ENCODE data around the gene DSN1.

Gene DSN1

DNA sequence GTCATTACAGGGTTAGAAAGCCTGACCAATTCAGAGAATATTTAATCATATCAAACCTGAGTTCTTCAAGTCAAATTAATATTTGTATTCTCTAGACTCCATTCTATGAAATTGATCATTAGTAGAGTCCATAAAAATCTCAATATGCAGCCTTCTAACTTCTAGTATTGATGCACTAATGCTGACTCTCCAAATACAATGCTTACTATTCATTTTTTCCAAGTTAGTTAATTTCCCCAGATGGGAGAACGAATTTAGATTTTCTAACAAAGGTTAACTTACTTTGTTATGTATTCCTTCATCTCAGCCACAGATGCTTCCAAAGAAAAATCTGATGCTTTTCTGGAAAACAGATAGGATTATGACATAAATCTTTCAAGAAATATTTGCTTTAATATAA lies 15.3 kb downstream of the DSN1 start:
- DNase-seq (ENCODE audit: low read depth in 3 of 3, low spot score in 1 of 3), result no peak

- DNase-seq (ENCODE audit: low read depth in 3 of 3, low spot score in 1 of 3), result no peak
Measured at GRCh38 chr20:36756496-36756895, 17.1 kb downstream of the DSN1 start.

DNA sequence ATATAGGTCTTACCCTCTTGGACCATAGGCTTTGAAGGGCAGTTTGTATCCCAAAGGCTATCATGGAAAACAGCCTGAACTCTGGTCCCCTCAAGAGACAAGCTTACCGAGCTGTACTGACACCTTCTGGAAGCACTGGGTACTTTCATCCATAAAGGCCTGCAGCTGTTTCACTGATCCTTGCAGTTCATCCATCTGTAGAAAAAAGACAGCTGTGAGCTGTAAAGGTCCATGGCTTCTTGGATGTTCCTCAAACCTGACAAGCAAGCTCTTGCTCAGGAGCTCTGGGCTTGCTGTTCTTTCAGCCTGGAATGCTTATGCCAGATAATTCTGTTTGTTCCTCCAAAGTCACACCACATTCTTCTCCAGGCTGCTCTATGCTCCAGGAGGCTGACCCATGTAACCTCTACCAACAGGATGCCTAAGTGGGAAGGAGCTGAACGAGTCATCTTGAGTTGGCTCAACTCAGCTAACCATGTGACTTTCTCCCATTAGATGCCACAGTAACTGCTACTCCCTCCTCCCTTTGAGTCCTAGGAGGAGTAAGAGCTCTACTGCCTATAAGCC lies 18.8 kb downstream of the DSN1 start:
- no peak for DNase-seq (ENCODE audit: low read depth in 3 of 3, low spot score in 1 of 3)

- no peak for DNase-seq (ENCODE audit: low read depth in 3 of 3, low spot score in 1 of 3)
Measured at GRCh38 chr20:36752582-36752981, 21.0 kb downstream of the DSN1 start.

DNA sequence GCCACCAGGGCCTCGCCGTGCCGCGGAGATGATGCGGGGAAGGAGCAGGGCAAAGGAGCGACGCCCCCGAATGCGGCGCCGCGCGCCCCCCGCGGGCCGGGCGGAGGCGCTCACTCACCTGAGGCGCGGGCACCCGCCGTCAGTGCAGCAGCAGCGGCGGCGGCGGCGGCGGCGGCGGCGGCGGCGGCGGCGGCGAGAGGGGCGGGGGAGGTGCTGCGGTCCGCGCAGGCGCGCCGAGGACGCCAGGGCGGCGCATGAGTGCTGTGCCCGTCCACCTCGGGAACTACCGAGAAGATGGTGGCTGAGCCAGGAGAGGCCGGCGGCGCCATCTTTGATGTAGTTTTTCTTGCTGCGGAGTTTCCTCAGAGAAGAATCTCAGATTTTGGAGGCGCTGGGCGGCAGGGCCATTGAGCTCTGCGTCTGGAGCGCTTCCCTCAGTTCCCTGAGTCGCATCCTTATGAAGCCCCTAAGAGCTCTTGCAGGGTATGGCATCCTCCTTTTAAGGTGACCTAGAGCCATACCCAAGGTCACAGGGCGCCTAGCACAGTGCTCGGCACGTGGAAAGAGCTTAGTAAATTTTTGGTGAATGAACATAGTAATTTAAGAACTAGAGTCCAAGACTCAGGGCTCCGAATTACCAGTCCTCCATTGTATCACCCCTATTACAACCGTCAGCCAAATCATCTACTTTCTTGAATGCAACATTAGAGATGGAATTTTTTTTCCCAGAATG lies 27.5 kb downstream of the DSN1 start, which contains the start of gene NDRG3:
Gene NDRG3, minus strand, starts transcription at position 164 of the 733 bp plus-strand sequence. CDS start 24,355 bp downstream, outside the sequence.
- peak; percentile 76 to 90 (median 79) for DNase-seq (ENCODE audit: low read depth in 3 of 3, low spot score in 1 of 3)

DNA sequence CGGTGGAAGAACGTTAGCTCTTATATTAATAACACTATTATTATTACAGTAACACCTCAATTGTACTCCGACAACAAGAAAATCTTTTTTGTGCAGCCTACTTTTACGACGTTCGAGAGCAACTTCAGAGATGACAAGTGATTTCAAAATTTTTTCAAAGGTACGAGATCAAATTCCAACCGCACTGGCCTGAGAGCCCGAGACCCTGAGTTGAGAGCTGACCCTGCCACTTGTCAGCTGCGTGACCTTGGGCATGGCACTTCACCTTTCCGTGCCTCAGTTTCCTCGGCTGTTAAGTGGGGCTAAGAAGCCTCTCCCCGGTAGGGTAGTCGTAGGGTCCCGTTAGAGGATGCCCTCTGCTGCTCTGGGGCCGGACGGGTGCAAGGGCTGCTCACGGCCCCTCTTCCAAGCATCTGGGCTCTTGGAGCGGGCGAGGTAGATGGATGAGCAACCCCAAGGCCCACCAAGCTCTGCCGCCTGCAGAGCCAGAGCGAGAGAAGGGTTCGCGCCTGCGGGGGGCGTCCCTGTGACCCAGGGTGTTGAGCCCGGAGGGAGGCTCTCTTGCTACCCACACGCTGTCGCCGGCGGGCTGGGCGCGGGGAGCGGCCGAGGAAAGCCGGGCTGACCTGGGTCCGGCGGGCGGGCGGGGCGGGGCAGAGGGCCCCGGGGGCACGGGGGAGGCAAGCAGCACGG lies 28.2 kb downstream of the DSN1 start:
- DNase-seq (ENCODE audit: low read depth in 3 of 3, low spot score in 1 of 3), result peak in 1 of 3 donors; percentile 16

GRCh38 chr20:36744764-36745191 lies 28.8 kb downstream of the DSN1 start:
- no peak for DNase-seq (ENCODE audit: low read depth in 3 of 3, low spot score in 1 of 3)

DNA sequence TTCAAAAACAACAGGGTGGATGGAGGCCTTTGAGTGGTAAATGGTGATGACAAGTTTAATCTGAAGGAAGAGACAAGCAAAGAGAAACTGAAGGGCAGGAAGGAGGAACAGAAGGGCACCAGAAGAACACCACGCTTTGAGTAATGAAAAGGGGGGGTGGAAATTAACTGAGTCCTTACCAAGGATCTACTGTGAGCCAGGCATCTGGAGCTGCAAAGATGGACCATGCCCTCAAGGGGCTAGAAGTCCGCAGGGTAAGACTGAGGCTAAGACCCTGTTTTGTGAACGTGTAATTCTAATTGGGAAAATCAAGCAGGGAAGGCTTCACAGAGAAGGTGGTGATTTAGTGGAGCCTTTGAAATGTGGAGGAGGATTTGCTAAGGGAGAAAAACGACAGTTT lies 29.3 kb downstream of the DSN1 start:
- no peak for DNase-seq (ENCODE audit: low read depth in 3 of 3, low spot score in 1 of 3)

GRCh38 chr20:36742558-36742957 lies 31.0 kb downstream of the DSN1 start:
- DNase-seq (ENCODE audit: low read depth in 3 of 3, low spot score in 1 of 3), result no peak

- no peak for DNase-seq (ENCODE audit: low read depth in 3 of 3, low spot score in 1 of 3)
Measured at GRCh38 chr20:36741072-36741471, 32.5 kb downstream of the DSN1 start.

GRCh38 chr20:36737183-36737499 lies 36.4 kb downstream of the DSN1 start:
- no peak for DNase-seq (ENCODE audit: low read depth in 3 of 3, low spot score in 1 of 3)

DNA sequence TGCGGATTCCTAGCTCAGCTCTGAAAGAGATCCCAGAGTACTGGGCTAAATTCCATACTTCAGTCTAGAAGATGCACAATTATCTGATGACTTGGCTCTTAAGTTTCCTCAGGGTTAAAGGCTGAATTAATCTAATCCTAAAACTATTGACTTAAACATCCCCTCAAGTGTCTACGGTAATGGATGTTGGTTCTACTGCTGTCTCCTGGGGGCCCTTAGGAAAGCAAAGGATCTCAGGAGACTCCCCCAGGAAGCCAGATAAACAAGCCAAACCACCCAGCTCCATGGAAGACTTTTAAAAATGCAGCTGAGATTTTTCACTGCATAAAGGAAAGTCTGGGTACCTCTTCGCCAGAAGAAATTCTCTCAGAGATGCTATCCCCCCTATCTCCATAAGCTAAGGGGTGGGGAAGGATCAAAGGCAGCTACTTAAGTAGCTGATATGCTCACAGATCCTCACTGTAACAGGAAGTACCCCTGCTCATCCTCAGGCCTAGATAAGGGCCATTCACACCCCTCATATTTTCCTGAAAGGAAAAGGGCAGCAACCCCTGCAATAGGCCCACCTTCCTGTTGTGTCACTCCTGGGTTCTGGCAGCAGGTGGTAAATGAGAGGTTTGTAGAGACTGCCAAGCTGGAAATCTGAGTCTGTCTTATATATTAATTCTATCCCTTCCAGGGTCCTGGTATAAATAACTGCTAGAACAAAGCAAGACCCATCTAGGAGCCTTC lies 36.9 kb downstream of the DSN1 start:
- DNase-seq (ENCODE audit: low read depth in 3 of 3, low spot score in 1 of 3), result no peak

GRCh38 chr20:36732456-36732855 lies 41.1 kb downstream of the DSN1 start:
- DNase-seq (ENCODE audit: low read depth in 3 of 3, low spot score in 1 of 3), result no peak

DNA sequence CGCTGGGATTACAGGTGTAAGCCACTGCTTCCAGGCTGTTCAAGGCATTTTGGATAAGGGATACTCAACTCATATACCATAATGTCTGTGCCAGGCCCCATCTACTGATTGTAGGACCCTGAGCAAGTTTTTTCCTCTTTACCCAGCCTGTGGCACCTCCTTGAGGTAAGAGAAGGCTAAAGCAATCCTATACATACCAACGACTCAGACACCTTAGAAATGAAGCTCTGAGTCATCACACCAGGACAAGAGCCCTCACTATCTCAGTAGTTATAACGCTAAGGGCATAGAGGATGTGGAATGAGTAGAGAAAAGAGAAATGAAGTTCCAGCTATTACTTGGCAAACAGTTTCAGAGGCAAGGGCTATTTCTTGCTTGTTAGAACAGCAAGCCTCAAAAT lies 44.6 kb downstream of the DSN1 start:
- DNase-seq (ENCODE audit: low read depth in 3 of 3, low spot score in 1 of 3), result no peak

DNA sequence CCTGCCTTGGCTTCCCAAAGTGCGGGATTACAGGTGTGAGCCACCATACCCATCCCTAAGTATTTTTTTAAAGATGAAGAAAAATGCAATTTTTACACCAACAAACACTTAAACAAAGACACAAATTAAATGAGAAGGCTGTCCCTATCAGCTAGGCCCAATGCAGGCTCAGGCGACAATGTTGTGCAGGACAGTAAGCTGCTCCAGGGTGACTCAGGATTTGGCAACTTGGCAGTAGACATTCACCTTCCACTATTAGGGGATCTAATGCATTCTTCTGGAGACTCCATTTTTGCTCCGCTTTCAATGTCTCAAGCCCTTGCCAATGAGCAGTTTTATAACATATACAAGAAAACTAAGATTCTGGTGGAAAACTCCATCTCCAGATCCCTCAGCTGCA lies 47.4 kb downstream of the DSN1 start:
- no peak for DNase-seq (ENCODE audit: low read depth in 3 of 3, low spot score in 1 of 3)

DNA sequence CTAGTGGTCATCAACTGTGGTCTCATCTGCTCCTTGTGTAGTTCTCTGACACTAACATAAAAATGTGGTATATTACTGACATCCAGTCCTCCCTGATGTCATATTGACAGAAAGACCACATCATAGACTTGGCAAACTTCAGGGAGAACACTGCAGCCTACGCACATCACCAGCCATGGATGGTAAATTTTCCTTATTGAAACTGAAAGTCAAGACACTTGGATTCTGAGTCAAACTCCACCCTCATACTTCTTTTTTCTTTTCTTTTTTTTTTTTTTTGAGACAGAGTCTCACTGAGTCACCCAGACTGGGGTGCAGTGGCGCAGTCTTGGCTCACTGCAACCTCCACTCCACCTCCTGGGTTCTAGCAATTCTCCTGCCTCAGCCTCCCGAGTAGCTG lies 53.1 kb downstream of the DSN1 start:
- DNase-seq (ENCODE audit: low read depth in 3 of 3, low spot score in 1 of 3), result no peak

DNA sequence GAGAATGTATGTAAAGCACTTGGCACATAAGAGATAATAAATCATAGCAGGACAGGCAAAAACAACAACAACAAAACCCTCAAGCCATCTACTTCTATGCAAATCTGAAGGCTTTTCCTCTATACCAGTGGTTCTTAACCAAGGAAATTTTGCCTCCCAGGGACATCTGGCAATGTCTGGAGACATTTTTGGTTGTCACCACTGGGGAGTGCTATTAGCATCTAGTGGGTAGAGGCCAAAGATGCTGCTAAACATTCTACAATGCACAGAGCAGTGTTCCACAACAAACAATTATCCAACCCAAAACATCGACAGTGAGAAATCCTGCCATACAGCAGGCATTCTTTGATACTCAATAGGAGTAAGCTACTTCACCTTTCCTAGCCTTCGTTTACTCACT lies 55.9 kb downstream of the DSN1 start:
- DNase-seq (ENCODE audit: low read depth in 3 of 3, low spot score in 1 of 3), result no peak

DNA sequence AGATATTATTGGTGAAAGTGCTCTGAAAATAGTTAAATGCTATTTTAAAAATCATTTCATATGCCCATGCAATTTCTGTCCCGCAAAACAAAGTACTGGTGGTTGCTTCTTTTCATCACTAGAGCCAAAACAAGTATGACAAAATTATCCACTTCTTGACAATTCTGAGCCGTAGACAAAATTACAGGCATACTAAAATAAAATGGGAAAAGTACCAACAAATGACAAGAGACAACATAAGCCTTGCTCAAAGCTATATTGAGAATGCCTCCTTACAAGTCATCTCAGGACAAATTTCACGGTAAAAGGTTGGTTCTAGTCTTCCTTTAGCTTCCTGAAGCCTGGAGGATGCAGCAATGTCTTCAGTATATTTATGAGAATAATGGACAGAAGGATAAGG lies 56.5 kb downstream of the DSN1 start:
- no peak for DNase-seq (ENCODE audit: low read depth in 3 of 3, low spot score in 1 of 3)

GRCh38 chr20:36712775-36713174 lies 60.8 kb downstream of the DSN1 start:
- DNase-seq (ENCODE audit: low read depth in 3 of 3, low spot score in 1 of 3), result no peak

- DNase-seq (ENCODE audit: low read depth in 3 of 3, low spot score in 1 of 3), result no peak
Measured at GRCh38 chr20:36709126-36709525, 64.4 kb downstream of the DSN1 start.

- DNase-seq (ENCODE audit: low read depth in 3 of 3, low spot score in 1 of 3), result no peak
Measured at GRCh38 chr20:36703530-36703929, 70.0 kb downstream of the DSN1 start.
